HG03280 (cell line): Measurements from ENCODE around the gene GPR62.

ENCODE experiments used
- ATAC-seq: cut with Tn5 transposase; IDR thresholded peaks from one replicate; pipeline ENCODE4 v1.9.1; 2021; ENCODE audit warnings: mild to moderate bottlenecking, moderate library complexity; ENCODE audit not compliant: unreplicated experiment

Gene GPR62

DNA sequence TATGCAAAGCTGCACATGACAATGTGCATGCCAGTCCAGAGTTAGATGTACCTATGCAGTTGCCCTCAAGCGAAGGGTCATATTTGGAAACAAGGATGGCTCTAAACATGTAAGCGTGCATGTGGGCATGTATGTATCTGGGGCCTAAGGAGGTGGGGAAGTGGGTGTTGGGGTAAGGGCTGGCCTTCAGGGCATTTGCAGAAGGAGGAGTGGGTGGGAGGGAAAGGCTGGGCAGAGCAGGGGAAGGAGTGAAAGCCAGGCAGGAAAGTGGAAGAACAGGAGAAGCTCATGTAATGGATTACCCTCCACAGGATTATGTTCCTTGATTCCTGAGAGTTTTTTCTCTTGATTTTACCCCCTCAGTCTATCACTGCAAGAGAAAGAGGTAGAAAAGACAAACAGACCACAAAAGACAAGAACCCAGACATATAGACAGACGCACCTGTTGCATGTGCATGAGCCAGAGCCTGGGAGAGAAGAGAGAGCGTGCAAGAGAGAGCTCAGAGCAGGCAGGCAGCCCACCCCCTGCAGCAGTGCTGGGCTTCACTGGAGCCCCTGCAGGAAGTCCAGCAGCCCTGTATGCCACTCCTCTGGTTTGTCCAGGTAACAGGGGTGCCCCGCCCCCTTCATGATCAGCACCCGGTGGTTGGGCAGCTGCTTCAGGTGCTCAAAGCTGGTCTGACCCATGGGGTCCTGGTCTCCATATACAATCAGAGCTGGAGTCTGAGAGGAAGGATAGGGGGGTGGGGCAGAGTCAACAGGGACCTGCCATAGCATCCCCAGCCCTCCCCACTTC is 13.9 kb downstream of the GPR62 start:
- ATAC-seq = no peak

DNA sequence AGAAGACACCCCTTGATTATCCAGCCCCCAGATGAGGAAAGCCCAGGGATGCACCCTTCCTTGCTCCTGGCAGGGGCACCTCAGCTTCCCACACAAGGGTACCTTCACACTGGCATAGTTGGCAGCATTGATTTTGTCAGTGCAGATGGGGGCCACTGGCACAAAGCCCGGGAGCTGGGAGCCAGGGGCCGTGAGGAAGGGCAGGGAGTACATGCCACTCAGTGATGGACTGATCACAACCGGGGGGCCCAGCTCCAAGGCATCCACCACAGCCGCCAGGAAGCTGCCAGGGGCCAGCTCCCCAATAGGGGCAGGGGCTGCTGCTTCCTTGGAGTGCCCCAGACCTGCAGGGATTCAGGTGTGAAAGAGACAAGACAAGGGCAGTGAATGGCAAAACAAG is 14.7 kb downstream of the GPR62 start:
- no peak for ATAC-seq

DNA sequence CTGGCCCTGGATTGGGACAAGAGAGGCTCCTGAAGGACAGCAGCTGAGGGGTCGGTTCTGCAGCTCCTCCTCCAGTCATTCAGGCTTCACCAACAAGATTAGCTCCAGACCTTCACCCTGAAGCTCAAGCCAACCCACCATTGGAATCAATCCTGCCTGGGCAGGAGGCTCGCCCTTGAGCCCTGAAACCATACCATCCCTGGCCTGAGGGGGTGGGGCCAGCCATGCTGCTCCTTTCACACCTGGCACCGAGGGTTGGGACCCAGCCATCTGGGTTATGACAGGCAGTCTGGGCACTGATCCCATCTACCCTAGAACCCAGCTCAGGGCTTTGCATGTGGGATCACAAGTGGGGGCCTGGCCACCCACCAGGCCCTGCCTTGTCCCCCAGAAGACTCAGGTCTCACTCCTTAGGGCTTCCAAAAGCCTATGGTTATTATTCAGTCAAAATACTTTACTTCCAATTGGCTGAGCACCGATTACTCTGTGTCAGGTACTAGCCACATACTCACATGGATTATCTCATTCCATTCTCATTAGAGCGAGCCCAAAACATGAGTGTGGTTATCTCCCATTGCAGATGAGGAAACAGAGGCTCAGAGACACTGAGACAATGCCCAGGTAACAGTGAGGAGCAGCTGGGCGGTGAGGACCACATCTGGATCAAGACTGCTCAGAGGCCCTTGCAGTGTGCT is 15.6 kb downstream of the GPR62 start:
- ATAC-seq = no peak

DNA sequence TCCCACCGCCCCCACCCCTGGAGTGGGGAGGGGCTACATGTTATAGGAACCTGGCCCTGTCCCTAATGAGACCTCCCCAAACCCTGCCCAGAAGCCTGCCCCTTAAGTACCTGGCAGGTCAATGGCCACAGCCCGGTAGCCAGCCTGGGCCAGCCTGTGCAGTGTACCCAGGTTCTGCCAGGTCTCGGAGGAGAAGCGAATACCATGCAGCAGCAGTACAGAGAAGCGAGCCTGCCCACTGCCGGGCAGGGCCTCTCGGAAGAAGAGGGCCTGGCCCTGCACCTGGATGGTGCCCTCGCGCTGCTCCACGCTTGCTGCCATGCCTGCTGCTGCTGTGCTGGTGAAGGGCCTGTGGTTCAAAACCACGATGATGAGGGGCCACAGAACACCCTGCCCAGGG is 16.2 kb downstream of the GPR62 start:
- no peak for ATAC-seq

DNA sequence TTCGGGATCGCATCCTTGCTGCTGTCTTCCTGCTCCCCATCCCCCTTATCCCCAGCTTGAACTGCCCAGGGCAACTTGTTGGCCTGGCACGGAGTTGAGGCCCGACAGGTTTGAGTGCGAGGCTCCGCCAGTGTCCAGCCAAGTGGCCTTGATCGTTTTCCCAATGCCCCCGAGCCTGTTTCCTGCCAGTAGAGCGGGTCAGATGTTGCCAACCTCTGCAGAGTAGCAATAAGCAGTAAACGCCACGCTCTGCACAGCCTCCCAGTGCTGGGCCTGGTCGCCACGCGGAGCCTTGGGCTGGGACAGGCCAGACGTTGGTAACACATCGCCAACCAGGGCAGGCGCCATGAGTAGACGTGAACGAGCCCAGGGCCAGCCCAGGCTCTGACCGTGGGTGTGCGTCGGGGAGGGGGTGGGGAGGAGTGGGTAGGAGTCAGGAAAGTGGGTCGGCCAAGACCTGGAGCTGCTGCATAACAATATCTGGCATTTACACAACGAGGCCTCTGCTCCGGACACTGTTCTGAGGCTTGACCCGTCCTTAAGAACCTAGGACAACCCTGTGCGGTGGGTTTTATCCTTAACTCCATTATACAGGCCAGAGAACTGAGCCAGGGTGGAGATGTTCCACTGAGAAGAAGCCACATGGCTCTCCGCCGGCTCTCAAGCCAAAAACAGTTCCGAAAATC is 19.2 kb downstream of the GPR62 start:
- peak; percentile 11 for ATAC-seq

DNA sequence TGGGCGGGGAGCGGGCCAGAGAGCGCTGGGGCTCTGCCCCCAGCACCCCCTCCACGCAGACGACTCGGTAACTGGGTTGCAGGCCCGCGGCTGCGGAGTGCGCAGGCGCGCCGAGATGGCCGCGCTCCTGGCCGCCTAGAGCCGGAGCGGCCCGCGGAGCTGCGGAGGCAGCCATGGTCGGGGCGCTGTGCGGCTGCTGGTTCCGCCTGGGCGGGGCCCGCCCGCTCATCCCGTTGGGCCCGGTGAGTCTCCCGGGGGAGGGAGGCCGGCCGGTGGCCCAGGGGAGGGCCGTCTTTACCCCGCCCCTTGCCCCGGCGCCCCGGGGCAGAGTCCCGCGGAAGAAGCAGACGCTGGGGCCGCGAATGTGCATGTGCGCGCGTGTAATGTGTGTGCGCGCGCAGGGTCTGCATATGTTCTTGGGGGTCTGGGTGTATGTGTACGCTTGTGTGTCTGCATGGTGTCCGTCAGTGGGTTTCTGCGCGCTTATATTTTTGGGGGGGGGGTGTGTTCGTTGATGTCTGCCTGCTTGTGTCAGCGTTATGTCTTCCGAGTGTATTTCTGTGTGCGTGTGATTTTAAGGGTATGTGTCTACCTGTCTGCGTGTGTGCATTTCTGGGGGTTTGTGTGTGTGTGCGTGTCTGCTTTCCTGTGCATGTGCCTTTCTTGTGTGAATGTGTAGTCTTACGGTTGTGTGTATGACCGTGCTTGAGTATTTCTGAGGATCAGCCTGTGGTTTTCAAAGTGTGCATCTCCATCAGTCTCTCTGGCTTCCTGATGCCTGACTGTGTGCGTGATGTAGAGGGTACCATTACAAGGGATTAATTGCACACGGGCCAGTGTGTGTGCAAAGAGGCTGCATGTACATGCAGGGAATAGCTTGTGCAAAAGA is 20.0 kb downstream of the GPR62 start, which contains the start of gene ABHD14A:
Gene ABHD14A (plus strand): TSS at position 102 of the 889 bp plus-strand sequence. CDS start 72 bp downstream, at position 174.
- ATAC-seq = peak; percentile 64

DNA sequence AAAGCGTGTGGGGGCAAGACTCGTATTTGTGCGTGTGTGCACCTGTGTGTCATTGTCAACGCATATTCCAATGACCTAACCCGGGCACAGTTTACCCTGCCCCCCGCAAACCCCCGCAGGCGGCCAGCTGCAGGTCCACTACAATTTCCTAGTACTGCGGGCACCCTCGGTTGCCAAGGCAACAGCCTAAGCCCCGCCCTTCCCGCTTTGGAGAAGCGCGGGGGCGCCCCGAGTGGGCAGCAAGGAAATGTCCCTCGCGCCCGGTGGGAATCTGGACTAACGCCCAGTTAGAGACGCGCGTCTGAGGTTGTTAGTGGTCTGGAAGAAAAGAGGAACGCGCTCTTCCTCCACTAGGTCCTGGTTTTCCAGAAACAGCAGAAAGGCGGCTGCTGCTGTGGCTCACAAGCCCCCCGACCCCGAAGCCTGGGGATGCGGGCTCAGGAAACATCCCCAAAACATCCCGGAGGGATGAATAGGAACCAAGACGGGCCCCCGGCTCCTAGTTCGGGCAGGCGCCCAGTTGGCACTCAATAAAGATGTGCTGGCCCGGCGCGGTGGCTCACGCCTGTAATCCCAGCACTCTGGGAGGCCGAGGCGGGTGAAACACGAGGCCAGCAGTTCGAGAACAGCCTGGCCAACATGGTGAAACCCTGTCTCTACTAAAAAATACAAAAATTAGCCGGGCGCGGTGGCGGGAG is 20.8 kb downstream of the GPR62 start:
- ATAC-seq = no peak

DNA sequence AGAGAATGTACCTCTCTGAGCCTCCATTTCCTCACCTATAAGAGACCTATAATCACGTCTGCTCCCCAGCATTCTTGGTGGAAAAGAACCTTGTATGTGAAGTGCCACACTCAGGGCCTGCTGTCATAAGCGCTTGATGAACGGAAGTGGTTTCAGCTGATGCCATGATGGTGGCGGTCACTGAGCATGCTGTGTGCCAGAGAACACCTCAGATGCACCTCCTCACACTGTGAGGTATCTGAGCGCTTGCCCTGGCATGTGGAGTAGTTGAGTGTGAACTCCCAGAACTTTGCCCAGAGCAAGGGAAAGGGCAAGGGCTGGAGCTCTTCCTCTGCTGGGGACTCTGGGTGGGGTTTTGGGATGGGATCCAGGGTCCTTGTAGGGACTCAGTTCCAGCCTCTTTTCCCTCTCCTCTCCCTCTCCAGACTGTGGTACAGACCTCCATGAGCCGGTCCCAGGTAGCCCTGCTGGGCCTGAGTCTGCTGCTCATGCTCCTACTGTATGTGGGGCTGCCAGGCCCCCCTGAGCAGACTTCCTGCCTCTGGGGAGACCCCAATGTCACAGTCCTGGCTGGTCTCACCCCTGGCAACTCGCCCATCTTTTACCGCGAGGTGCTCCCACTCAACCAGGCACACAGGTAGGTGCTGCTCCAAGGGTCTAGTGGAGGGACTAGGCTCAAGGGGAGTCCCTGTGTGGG is 22.4 kb downstream of the GPR62 start:
- no peak for ATAC-seq

DNA sequence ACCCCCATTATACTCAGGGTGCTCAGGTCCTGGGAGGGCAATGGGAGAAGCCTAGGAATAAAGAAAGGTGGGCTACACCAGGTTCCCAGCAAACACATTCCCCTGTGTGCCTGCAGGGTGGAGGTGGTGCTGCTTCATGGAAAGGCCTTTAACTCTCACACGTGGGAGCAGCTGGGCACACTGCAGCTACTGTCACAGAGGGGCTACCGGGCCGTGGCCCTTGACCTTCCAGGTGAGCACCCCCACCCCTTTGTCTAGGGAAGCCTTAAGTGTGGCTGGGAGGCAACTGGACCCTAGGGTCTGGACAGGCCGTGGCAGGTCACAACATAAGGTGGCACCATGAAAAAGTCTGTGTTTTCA is 22.9 kb downstream of the GPR62 start:
- no peak for ATAC-seq

DNA sequence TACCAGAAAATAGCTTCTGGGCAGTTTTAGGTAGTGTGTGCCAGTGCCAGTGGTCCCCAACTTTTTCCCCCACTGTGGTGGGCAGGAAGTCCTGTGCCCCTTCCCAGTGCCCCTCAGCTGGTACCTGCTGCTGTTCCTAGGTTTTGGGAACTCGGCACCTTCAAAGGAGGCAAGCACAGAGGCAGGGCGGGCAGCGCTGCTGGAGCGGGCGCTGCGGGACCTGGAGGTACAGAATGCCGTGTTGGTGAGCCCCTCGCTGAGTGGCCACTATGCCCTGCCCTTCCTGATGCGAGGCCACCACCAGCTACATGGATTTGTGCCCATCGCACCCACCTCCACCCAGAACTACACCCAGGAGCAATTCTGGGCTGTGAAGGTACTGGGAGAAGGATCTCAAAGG is 25.1 kb downstream of the GPR62 start:
- no peak for ATAC-seq

DNA sequence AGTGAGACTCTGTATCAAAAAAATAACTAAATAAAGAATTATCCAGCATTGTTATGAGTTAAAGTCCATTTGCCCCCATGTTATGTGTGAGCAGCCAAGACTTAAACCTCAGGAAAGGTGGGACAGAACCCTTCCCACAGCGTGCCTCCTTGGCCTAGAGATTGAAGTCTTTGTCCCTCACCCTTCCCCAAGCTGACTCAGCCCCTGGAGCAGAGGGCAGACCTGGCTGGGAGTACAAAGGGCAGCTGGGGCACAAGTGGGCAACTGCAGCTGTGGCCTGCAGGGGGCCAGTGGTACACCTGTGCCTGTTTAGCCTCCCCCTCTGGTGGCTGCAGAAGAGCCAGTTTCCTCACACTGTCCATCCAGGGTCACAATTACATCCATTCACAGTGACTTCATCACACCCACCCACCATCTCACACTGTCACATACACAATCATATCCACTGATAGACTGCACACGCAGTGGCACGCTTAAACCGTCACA is 27.2 kb downstream of the GPR62 start:
- peak; percentile 43 for ATAC-seq

DNA sequence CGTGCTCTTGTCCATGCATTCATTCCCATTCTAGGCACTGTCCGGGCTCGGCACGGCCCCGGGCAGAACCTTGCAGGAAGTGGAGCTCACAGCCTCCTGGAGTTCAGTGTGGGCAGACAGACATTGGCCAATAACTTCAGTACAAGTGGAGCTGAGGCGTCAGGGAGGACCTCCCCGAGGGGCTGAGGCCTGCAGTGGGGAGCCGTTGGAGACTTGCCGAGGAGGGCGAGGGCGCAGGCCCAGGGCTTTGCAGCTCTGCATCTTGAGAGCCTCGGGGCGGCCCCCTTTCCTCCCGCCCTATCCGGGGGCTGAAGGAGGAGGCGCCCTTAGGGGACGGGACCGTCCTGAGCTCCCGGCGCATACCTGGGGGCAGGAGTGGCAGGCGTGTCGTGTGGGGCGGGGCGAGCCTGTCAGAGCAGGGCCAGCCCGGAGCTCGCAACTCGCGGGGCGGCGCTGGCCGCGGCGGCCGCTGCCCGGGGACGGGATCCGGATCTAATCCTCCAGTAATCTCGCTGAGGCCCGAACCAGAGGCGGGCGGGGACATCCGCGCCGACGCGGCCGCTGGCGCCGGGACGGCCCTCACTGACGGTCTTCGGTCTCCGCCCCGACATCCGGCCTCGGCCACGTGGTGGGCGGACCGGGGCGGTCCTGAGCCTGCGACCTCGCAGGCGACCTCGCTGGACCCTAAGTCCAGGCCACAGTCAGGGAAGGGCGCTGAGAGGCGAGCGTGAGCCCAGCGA is 27.8 kb downstream of the GPR62 start, which contains the start of gene ACY1:
Gene ACY1 (plus strand): TSS at position 698 of the 740 bp plus-strand sequence. CDS start 530 bp downstream, outside the sequence.
- ATAC-seq = peak; percentile 76

DNA sequence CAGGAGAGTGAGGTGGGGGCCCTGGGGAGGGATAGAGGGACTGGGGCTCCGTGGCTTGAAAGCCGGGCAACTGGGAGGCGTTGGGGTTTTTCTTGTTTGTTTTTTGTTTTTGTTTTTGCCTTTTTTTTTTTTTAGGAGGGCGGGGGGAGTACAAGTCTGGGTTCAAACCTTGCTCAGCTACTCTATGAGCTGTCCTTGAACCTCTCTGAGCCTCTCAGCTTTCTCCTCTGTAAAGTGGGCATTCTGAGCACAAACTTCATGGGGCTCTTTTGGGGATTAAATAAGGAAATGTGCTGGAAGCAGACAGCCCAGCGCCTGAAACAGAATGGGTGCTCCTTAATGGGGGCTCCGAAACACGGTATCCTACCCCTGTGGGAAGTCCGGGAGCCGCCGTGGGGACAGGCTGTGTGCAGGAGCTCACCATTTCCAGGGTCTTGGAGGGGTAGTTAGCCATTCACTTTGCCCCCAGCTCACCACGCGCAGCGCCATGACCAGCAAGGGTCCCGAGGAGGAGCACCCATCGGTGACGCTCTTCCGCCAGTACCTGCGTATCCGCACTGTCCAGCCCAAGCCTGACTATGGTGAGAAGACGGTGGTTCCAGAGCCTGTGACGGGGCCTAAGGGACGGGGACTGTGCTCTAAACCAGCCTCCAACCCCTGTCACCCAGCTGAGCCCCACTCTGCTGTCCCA is 28.5 kb downstream of the GPR62 start:
- ATAC-seq = no peak

DNA sequence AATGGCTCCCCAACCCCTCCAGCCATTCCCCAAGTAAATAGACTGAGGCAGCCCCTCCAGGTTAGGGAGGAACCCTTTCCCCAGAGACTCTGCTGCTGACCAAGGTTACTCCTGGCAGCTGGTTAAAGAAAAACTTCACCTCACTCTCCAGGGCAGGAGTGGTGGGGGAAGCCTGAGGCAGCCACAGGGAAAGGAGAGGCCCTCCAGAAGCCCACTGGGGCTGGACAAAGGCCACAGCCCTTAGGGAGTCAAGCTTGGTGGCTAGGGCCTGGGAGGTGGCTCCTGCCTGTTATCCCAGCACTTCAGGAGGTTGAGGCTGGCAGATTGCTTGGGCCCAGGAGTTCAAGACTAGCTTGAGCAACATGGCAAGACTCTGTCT is 29.1 kb downstream of the GPR62 start:
- no peak for ATAC-seq

DNA sequence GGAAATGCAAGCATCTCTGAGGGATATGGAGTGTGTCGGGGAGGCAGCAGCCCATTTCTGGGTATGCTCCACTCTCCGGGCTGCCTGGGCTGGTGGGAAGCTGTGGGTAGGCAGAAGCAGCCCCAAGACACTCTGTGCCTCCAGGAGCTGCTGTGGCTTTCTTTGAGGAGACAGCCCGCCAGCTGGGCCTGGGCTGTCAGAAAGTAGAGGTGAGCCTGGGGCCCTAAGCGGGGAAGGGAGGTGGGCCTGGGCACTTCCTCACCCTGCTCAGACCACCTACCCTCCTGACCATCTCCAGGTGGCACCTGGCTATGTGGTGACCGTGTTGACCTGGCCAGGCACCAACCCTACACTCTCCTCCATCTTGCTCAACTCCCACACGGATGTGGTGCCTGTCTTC is 29.9 kb downstream of the GPR62 start:
- no peak for ATAC-seq

DNA sequence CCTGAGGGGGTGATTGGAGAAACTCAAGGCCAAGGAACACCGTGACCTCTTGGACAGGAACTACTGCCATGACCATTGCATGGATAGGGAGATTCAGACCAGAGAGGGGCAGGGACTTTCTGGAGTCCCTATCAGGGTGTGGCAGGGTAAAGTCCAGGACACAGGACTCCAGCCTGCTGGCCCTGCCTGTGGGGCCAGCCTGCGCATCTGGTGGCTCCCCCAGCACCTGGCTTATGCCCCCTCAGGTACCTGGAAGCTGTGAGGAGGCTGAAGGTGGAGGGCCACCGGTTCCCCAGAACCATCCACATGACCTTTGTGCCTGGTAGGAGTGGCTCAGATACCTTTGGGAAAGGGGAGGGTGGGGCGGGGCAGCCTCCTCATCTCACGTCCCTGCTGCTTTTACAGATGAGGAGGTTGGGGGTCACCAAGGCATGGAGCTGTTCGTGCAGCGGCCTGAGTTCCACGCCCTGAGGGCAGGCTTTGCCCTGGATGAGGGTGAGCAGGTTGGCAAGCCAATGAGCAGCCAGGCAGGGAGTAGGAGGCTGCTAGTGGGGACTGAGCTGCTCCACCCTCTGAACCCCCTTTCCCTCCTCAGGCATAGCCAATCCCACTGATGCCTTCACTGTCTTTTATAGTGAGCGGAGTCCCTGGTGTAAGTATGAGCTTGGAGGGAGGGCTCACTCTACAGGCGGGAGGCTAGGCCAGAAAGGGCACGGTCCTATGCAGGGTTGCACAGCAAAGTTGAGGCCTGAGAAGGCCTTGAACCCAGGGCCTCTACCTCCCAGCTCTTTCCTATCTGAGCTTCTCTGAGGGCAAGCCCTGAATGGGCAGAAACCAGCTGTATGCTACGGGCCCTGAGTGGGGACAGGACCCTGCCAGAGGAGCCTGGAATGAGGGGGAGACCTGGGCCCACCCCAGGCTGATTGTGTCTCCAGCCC is 31.1 kb downstream of the GPR62 start:
- ATAC-seq = no peak

DNA sequence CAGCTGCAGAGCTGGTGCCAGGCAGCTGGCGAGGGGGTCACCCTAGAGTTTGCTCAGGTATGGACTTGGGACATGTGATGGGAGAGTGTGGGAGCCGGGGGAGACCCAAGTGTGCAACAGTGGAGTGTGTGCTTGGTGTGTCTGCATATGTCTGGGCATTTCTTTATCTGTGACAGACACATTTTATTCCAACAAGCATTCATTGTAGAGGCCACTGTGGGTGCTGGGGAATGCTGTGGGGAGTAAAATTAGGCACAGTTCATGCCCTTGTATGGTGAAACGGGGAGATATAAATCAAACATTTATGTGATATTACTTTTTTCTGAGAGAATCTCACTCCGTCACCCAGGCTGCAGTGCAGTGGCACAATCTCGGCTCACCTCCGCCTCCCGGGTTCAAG is 32.4 kb downstream of the GPR62 start:
- ATAC-seq = no peak
